ENCODE results near the gene CAMSAP1. TPM values are rescaled to one million over a fixed set of nuclear protein-coding genes. Genes with fewer than 3 reads are reported as not detected.

CAMSAP1 gene
- total RNA-seq, 2 experiments from 2014 or later, result 20.2 to 27.0 TPM

DNA sequence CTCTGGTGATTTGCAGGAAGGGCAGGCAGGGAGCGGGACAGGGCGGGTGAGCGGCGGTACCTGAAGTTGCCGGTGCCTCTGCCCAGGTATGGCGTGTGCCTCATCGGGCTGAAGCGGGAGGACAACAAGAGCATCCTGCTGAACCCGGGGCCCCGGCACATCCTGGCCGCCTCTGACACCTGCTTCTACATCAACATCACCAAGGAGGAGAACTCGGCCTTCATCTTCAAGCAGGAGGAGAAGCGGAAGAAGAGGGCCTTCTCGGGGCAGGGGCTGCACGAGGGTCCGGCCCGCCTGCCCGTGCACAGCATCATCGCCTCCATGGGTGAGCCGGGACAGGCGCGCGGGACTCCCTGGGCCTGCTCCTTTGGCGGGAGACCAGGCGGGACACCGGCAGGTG is 136.6 kb downstream of the CAMSAP1 start:
- intact Hi-C loops (cut with micrococcal nuclease), result no loop called here
- ATAC-seq (no peak), DNase-seq (no peak)
- POLR2A ChIA-PET, result no interaction called here
- Mint-ChIP-seq H3K27me3 (no peaks in the 10 kb centered on the region), H3K4me1 (ENCODE audit: low read depth) (no peaks in the 10 kb centered on the region), H3K9me3 (peaks cover 5% of the 10 kb centered on the region), H3K36me3 (ENCODE audit: low read depth) (no peaks in the 10 kb centered on the region), H3K4me3 (no peak overlapping the region), H3K27ac (no peak overlapping the region)
- CTCF ChIA-PET, result no interaction called here
- TF ChIP-seq CTCF (IDR thresholded peaks at IDR 0.05), result no peak

DNA sequence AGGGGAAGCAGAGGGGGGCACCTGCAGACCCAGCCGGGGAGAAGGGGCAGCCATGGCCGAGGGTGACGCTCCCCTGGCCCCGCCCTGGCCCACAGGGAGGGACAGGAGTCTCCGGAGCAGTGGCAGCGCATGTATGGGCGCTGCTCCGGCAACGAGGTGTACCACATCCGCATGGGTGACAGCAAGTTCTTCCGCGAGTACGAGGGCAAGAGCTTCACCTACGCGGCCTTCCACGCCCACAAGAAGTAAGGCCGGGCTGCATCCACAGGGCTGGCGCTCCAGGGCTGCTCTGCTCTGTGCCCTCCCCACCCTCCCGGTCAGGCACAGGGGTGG is 137.2 kb downstream of the CAMSAP1 start:
- TF ChIP-seq CTCF (IDR thresholded peaks at IDR 0.05), result no peak
- intact Hi-C loops (cut with micrococcal nuclease), result no loop called here
- DNase-seq, result no peak
- Mint-ChIP-seq H3K27me3 (no peaks in the 10 kb centered on the region), H3K9me3 (peaks cover 6% of the 10 kb centered on the region), H3K36me3 (ENCODE audit: low read depth) (no peaks in the 10 kb centered on the region), H3K4me3 (no peak overlapping the region), H3K4me1 (ENCODE audit: low read depth) (no peaks in the 10 kb centered on the region), H3K27ac (no peak overlapping the region)
- ChIA-PET POLR2A (no interaction called here), CTCF (no interaction called here)
- ATAC-seq, result no peak

GRCh38 chr9:135769489-135770202 is 137.7 kb downstream of the CAMSAP1 start:
- Mint-ChIP-seq H3K36me3 (ENCODE audit: low read depth) (no peaks in the 10 kb centered on the region), H3K4me1 (ENCODE audit: low read depth) (no peaks in the 10 kb centered on the region), H3K4me3 (no peak overlapping the region), H3K9me3 (peaks cover 6% of the 10 kb centered on the region), H3K27me3 (no peaks in the 10 kb centered on the region), H3K27ac (no peak overlapping the region)
- ChIA-PET POLR2A (no interaction called here), CTCF (no interaction called here)
- ATAC-seq (no peak), DNase-seq (no peak)
- TF ChIP-seq CTCF (IDR thresholded peaks at IDR 0.05), result no peak
- intact Hi-C loops (cut with micrococcal nuclease), result no loop called here

DNA sequence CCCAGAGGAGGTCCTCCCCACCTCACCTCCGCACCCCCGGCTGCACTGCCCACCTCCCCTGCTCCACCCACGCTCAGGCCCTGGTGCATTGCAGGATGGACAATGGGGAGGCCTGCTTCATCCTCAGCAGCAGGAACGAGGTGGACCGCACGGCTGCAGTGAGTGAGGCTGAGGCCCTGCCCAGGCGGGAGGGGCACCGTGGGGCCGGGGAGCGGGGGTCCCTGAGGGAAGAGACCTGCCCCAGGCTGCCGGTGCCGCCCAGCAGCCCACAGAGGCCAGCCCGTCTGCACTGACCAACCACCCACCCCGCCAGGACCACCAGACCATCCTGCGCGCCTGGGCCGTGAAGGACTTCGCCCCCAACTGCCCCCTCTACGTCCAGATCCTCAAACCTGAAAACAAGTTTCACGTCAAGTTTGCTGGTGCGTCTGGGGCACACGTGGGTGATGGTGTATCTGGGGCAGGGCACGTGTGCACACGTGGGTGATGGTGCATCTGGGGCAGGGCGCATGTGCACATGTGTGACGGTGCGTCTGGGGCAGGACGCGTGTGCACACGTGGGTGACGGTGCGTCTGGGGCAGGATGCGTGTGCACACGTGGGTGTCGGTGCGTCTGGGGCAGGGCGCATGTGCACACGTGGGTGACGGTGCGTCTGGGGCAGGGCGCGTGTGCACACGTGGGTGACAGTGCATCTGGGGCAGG is 138.7 kb downstream of the CAMSAP1 start:
- intact Hi-C loops (cut with micrococcal nuclease), result no loop called here
- no peaks in the 10 kb centered on the region for H3K36me3 Mint-ChIP-seq (ENCODE audit: low read depth)
- DNase-seq, result no peak
- ATAC-seq, result no peak
- ChIA-PET POLR2A (no interaction called here), CTCF (no interaction called here)
- H3K9me3 Mint-ChIP-seq, result peaks cover 6% of the 10 kb centered on the region
- no peaks in the 10 kb centered on the region for H3K27me3 Mint-ChIP-seq
- no peak overlapping the region for H3K27ac Mint-ChIP-seq
- H3K4me1 Mint-ChIP-seq (ENCODE audit: low read depth), result no peaks in the 10 kb centered on the region
- no peak for TF ChIP-seq CTCF (IDR thresholded peaks at IDR 0.05)
- no peak overlapping the region for H3K4me3 Mint-ChIP-seq

- no peak for ATAC-seq
- DNase-seq, result no peak
- CTCF ChIA-PET, result no interaction called here
- H3K9me3 Mint-ChIP-seq, result peaks cover 6% of the 10 kb centered on the region
- TF ChIP-seq CTCF (IDR thresholded peaks at IDR 0.05), result no peak
- POLR2A ChIA-PET, result no interaction called here
- no peaks in the 10 kb centered on the region for H3K27me3 Mint-ChIP-seq
- no peaks in the 10 kb centered on the region for H3K4me1 Mint-ChIP-seq (ENCODE audit: low read depth)
- intact Hi-C loops (cut with micrococcal nuclease), result no loop called here
- H3K4me3 Mint-ChIP-seq, result no peak overlapping the region
- no peaks in the 10 kb centered on the region for H3K36me3 Mint-ChIP-seq (ENCODE audit: low read depth)
- no peak overlapping the region for H3K27ac Mint-ChIP-seq
Observed at GRCh38 chr9:135766707-135767106, 140.6 kb downstream of the CAMSAP1 start.

Measured in activated CD8-positive, alpha-beta T cell treated with anti-CD3 and anti-CD28 coated beads for 36 hours (primary cell).